HG02981 (cell line): ENCODE data around the gene ZNF185.

Experiments used
- ATAC-seq: cut with Tn5 transposase; IDR thresholded peaks from one replicate; pipeline ENCODE4 v1.9.1; 2021; ENCODE audit warnings: mild to moderate bottlenecking, moderate library complexity; ENCODE audit not compliant: unreplicated experiment

The ZNF185 gene

GRCh38 chrX:152897222-152898131 lies at the start of gene ZNF185:
Gene ZNF185 (plus strand): TSS chrX:152898067. CDS start chrX:152914490, 16,423 bp downstream.
- ATAC-seq, result no peak

- no peak for ATAC-seq
These were observed 47.4 kb upstream of the ZNF185 start for GRCh38 chrX:152850465-152850864.

GRCh38 chrX:152853986-152854385 lies 43.9 kb upstream of the ZNF185 start:
- no peak for ATAC-seq

GRCh38 chrX:152861116-152861515 lies 36.8 kb upstream of the ZNF185 start:
- no peak for ATAC-seq

GRCh38 chrX:152861826-152862225 lies 36.0 kb upstream of the ZNF185 start:
- ATAC-seq, result no peak

GRCh38 chrX:152865232-152865920 lies 32.5 kb upstream of the ZNF185 start:
- ATAC-seq, result no peak

GRCh38 chrX:152866386-152866785 lies 31.5 kb upstream of the ZNF185 start:
- no peak for ATAC-seq

- ATAC-seq, result no peak
These were observed 27.9 kb upstream of the ZNF185 start for GRCh38 chrX:152869972-152870371.

- ATAC-seq, result no peak
These were observed 26.6 kb upstream of the ZNF185 start for GRCh38 chrX:152871260-152871659.

- ATAC-seq, result no peak
These were observed 25.3 kb upstream of the ZNF185 start for GRCh38 chrX:152872522-152872921.

GRCh38 chrX:152873361-152873760 lies 24.5 kb upstream of the ZNF185 start:
- ATAC-seq, result no peak

GRCh38 chrX:152876931-152877840 lies 20.7 kb upstream of the ZNF185 start:
- ATAC-seq, result no peak

- no peak for ATAC-seq
These were observed 18.7 kb upstream of the ZNF185 start for GRCh38 chrX:152878976-152879755.

- ATAC-seq, result no peak
These were observed 16.6 kb upstream of the ZNF185 start for GRCh38 chrX:152881289-152881688.

GRCh38 chrX:152884171-152884570 lies 13.7 kb upstream of the ZNF185 start:
- no peak for ATAC-seq

- ATAC-seq, result no peak
These were observed 11.2 kb upstream of the ZNF185 start for GRCh38 chrX:152886716-152887115.

- ATAC-seq, result no peak
These were observed 5.4 kb upstream of the ZNF185 start for GRCh38 chrX:152892499-152892898.

GRCh38 chrX:152892999-152893891 lies 4.6 kb upstream of the ZNF185 start:
- no peak for ATAC-seq

GRCh38 chrX:152893980-152894610 lies 3.8 kb upstream of the ZNF185 start:
- ATAC-seq, result no peak
